HEK293 (cell line): ENCODE data around the gene HIVEP2.

Source experiments
- CTCF ChIA-PET: fragments of 350-600 bp; formaldehyde crosslinking; extraction: SDS; loops from one replicate; lab custom pipeline; 2021; ENCODE audit warnings: antibody characterized with exemption; lab: Yijun Ruan, JAX
- POLR2A ChIA-PET: fragments of 300-600 bp; formaldehyde crosslinking; extraction: SDS; loops from one replicate; lab custom pipeline; 2020; ENCODE audit warnings: antibody characterized with exemption, inconsistent platforms; lab: Yijun Ruan, JAX
- H3K27ac ChIP-seq: fragments of 200-500 bp; sonication (Bioruptor generic); 2 replicates; pipeline ENCODE4 v1.5.1; 2014; ENCODE audit warnings: low read depth, low read length, control low read depth, inconsistent platforms; ENCODE audit errors: extremely low read depth
- H3K36me3 ChIP-seq, 2 experiments: fragments of 200-500 bp in 1 of 2; sonication (Bioruptor generic) in 1 of 2; 1 replicate in 1 of 2; 2 replicates in 1 of 2; pipeline ENCODE4 v1.5.1; 2014 to 2017; ENCODE audit warnings: inconsistent platforms in 2 of 2, low read length in 2 of 2; ENCODE audit not compliant: control insufficient read depth in 2 of 2, insufficient read depth in 1 of 2
- H3K4me1 ChIP-seq: fragments of 200-500 bp; sonication (Bioruptor generic); 2 replicates; pipeline ENCODE4 v1.5.1; 2014; ENCODE audit warnings: mild to moderate bottlenecking, low read length, inconsistent platforms; ENCODE audit not compliant: control insufficient read depth, insufficient read depth
- H3K4me3 ChIP-seq: 2 replicates; pipeline ENCODE4 v1.5.1; 2011; ENCODE audit warnings: low read depth, mild to moderate bottlenecking, control low read depth, low read length, moderate library complexity
- H3K9me3 ChIP-seq: fragments of 200-500 bp; sonication (Bioruptor generic); 2 replicates; pipeline ENCODE4 v1.5.1; 2014; ENCODE audit warnings: low read depth, low read length, inconsistent platforms; ENCODE audit not compliant: control insufficient read depth, insufficient read depth
- GLI2 ChIP-seq: fragments of 450-650 bp; formaldehyde crosslinking; IDR thresholded peaks from 2 replicates; pipeline ENCODE4; 2017; ENCODE audit warnings: missing biosample characterization, missing genetic modification characterization, low read depth, borderline replicate concordance
- KLF10 ChIP-seq: fragments of 450-650 bp; IDR thresholded peaks from 2 replicates; pipeline ENCODE4 v1.5.1; 2018; ENCODE audit warnings: missing biosample characterization, mild to moderate bottlenecking, missing genetic modification characterization
- KLF16 ChIP-seq: fragments of 450-650 bp; formaldehyde crosslinking; IDR thresholded peaks from 2 replicates; pipeline ENCODE4 v1.5.1; 2017; ENCODE audit warnings: missing biosample characterization, missing genetic modification characterization
- PRDM10 ChIP-seq: fragments of 450-650 bp; formaldehyde crosslinking; IDR thresholded peaks from 2 replicates; pipeline ENCODE4 v1.5.1; 2016; ENCODE audit warnings: missing biosample characterization, missing genetic modification characterization
- REST ChIP-seq: fragments of 450-650 bp; formaldehyde crosslinking; IDR thresholded peaks from 2 replicates; pipeline ENCODE4 v1.5.1; 2016; ENCODE audit warnings: missing biosample characterization, missing genetic modification characterization
- SCRT1 ChIP-seq: fragments of 450-650 bp; formaldehyde crosslinking; IDR thresholded peaks from 2 replicates; pipeline ENCODE4 v1.5.1; 2016; ENCODE audit warnings: missing biosample characterization, missing genetic modification characterization, borderline replicate concordance
- SCRT2 ChIP-seq: fragments of 450-650 bp; formaldehyde crosslinking; IDR thresholded peaks from 2 replicates; pipeline ENCODE4 v1.5.1; 2016; ENCODE audit warnings: missing biosample characterization, missing genetic modification characterization
- WT1 ChIP-seq: fragments of 450-650 bp; formaldehyde crosslinking; IDR thresholded peaks from 2 replicates; pipeline ENCODE4 v1.5.1; 2016; ENCODE audit warnings: missing biosample characterization, missing genetic modification characterization
- ZBTB26 ChIP-seq: fragments of 450-650 bp; formaldehyde crosslinking; optimal IDR thresholded peaks from 2 replicates; pipeline ENCODE3; 2016; ENCODE audit warnings: missing biosample characterization, mild to moderate bottlenecking, missing genetic modification characterization
- ZBTB44 ChIP-seq: fragments of 450-650 bp; IDR thresholded peaks from 2 replicates; pipeline ENCODE4 v1.5.1; 2018; ENCODE audit warnings: missing biosample characterization, mild to moderate bottlenecking, missing genetic modification characterization
- ZNF121 ChIP-seq: fragments of 450-650 bp; formaldehyde crosslinking; IDR thresholded peaks from 2 replicates; pipeline ENCODE4 v1.5.1; 2016; ENCODE audit warnings: missing biosample characterization, missing genetic modification characterization
- ZNF146 ChIP-seq: fragments of 450-650 bp; formaldehyde crosslinking; IDR thresholded peaks from 2 replicates; pipeline ENCODE4 v1.5.1; 2016; ENCODE audit warnings: missing biosample characterization, missing genetic modification characterization
- ZNF175 ChIP-seq: fragments of 450-650 bp; formaldehyde crosslinking; IDR thresholded peaks from 2 replicates; pipeline ENCODE4 v1.5.1; 2016; ENCODE audit warnings: missing biosample characterization, missing genetic modification characterization
- ZNF311 ChIP-seq: fragments of 450-650 bp; formaldehyde crosslinking; IDR thresholded peaks from 2 replicates; pipeline ENCODE4 v1.5.1; 2017; ENCODE audit warnings: missing biosample characterization, missing genetic modification characterization, borderline replicate concordance
- ZNF324 ChIP-seq: fragments of 450-650 bp; formaldehyde crosslinking; IDR thresholded peaks from 2 replicates; pipeline ENCODE4 v1.5.1; 2016; ENCODE audit warnings: missing biosample characterization, missing genetic modification characterization
- ZNF501 ChIP-seq: fragments of 450-650 bp; formaldehyde crosslinking; IDR thresholded peaks from 2 replicates; pipeline ENCODE4 v1.5.1; 2016; ENCODE audit warnings: missing biosample characterization, missing genetic modification characterization
- ZNF561 ChIP-seq: fragments of 450-650 bp; IDR thresholded peaks from 2 replicates; pipeline ENCODE4 v1.5.1; 2018; ENCODE audit warnings: missing biosample characterization, missing genetic modification characterization, borderline replicate concordance
- ZNF670 ChIP-seq: fragments of 450-650 bp; formaldehyde crosslinking; IDR thresholded peaks from 2 replicates; pipeline ENCODE4 v1.5.1; 2016; ENCODE audit warnings: missing biosample characterization, missing genetic modification characterization, low read depth
- ZNF792 ChIP-seq: fragments of 450-650 bp; formaldehyde crosslinking; IDR thresholded peaks from 2 replicates; pipeline ENCODE4 v1.5.1; 2016; ENCODE audit warnings: missing biosample characterization, missing genetic modification characterization

HIVEP2 gene

GRCh38 chr6:142860498-142860897 lies 84.5 kb downstream of the HIVEP2 start:
- TF ChIP-seq ZNF501 (no peak), ZNF792 (tag by site-specific recombination) (no peak)
- TF ChIP-seq, all 188 proteins: peak for 0

GRCh38 chr6:142857796-142858555 lies 87.0 kb downstream of the HIVEP2 start:
- Histone ChIP-seq H3K4me3 (no peak overlapping the region), H3K9me3 (no peaks in the 10 kb centered on the region), H3K36me3 (no peaks in the 10 kb centered on the region), H3K27ac (no peak overlapping the region), H3K4me1 (peaks cover 9% of the 10 kb centered on the region)
- TF ChIP-seq ZNF311 = no peak
- TF ChIP-seq KLF16 = no peak
- TF ChIP-seq ZBTB26 (tag by site-specific recombination) = no peak
- TF ChIP-seq SCRT1 (tag by site-specific recombination) = peak; percentile 77; the same call in 1 of the 2 replicates
- TF ChIP-seq ZNF121 (tag by site-specific recombination) = no peak
- TF ChIP-seq ZNF670 (tag by site-specific recombination) = no peak
- peak; percentile 87 for TF ChIP-seq SCRT2
- no peak for TF ChIP-seq GLI2 (tag by site-specific recombination)
- no peak for TF ChIP-seq WT1
- TF ChIP-seq REST = no peak
- no peak for TF ChIP-seq ZNF561
- POLR2A ChIA-PET = no interaction called here
- CTCF ChIA-PET = interaction anchor here (0.6 kb wide), 1 partner anchor 570 kb away, joined by 4 read pairs; no protein-coding TSS in a partner anchor

More at GRCh38 chr6:142860498-142860897, 84.5 kb downstream of the HIVEP2 start:
- H3K4me1 ChIP-seq = peaks cover 17% of the 10 kb centered on the region
- no peak overlapping the region for H3K4me3 ChIP-seq
- H3K36me3 ChIP-seq = no peaks in the 10 kb centered on the region
- no peak overlapping the region for H3K27ac ChIP-seq
- CTCF ChIA-PET = interaction anchor here (0.7 kb wide), 1 partner anchor 520 kb away, joined by 3 read pairs; no protein-coding TSS in a partner anchor
- no peaks in the 10 kb centered on the region for H3K9me3 ChIP-seq
- POLR2A ChIA-PET = no interaction called here

GRCh38 chr6:142857233-142857761 lies 87.7 kb downstream of the HIVEP2 start:
- H3K9me3 ChIP-seq = no peaks in the 10 kb centered on the region
- POLR2A ChIA-PET = no interaction called here
- no peaks in the 10 kb centered on the region for H3K36me3 ChIP-seq
- CTCF ChIA-PET = interaction anchor here (0.6 kb wide), 1 partner anchor 570 kb away, joined by 4 read pairs; no protein-coding TSS in a partner anchor
- no peak overlapping the region for H3K27ac ChIP-seq
- peaks cover 9% of the 10 kb centered on the region for H3K4me1 ChIP-seq
- no peak overlapping the region for H3K4me3 ChIP-seq
- TF ChIP-seq ZNF324 (tag by site-specific recombination) (no peak), KLF16 (no peak), PRDM10 (tag by site-specific recombination) (no peak), ZBTB44 (tag by site-specific recombination) (no peak), KLF10 (tag by site-specific recombination) (no peak), ZNF121 (tag by site-specific recombination) (no peak), ZNF175 (tag by site-specific recombination) (no peak), ZNF146 (no peak)
